GM21423 (cell line): Measurements from ENCODE around the gene PITPNB.

Source experiments
- ATAC-seq: cut with Tn5 transposase; IDR thresholded peaks from one replicate; pipeline ENCODE4 v1.9.1; 2021; ENCODE audit warnings: mild to moderate bottlenecking, moderate library complexity; ENCODE audit not compliant: unreplicated experiment

Gene PITPNB

GRCh38 chr22:27881421-27881820, 37.6 kb downstream of the PITPNB start:
- no peak for ATAC-seq

- no peak for ATAC-seq
These were observed 38.2 kb downstream of the PITPNB start for GRCh38 chr22:27880778-27881394.

DNA sequence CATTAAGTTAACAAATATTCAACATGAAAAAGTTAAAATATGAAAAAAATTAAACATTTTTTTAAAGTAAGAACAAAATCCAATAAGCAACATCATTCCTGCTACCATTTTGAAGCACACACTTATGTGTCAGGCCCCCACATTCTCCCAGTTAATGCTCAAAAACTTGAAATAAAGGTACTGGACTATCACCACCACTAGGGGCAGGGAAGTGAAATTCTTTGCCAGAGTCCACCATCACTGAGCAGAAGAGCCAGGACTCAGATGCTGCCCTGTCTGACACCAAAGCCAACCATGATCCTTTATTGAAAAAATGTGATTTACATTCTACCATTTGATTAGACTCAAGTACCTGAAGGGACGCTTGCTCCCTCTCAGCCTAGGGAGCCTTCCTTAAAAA, 39.1 kb downstream of the PITPNB start:
- no peak for ATAC-seq

DNA sequence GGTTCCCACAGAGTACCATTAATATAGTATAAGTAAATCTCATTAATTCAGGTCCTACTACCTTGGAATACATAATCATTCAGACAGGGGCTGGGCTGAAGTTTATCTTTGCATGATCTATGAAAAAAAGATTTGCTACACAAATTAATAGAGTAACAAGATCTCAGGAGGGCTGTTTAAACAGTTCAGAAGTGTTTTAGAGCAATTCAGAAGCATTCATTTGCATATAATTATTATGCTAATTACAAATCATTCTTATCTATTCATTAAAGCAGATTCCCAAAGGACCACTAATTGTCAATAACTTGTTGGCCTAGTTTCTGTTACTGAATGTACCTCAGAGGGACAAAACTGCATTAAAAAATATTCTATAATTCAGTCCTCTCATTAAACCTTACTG, 40.5 kb downstream of the PITPNB start:
- ATAC-seq, result no peak

DNA sequence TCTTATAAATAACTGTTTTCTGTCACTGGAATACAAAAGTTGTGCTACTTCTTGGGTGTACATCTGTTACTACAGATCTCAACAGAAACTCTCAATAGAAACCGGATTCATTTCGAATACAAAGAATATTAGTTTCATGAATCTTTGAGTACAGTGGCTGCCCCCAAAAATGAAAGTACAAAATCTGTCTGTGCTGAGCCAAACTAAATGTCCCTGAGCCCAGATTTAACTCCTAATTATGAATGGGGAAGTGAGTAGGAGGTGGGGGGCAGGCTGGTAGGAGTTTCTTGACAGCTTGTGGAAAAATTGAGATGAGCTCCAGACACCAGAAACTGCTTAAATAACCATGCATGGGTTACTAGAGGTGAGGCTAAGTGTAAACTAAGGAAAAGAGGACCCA, 41.6 kb downstream of the PITPNB start:
- no peak for ATAC-seq

DNA sequence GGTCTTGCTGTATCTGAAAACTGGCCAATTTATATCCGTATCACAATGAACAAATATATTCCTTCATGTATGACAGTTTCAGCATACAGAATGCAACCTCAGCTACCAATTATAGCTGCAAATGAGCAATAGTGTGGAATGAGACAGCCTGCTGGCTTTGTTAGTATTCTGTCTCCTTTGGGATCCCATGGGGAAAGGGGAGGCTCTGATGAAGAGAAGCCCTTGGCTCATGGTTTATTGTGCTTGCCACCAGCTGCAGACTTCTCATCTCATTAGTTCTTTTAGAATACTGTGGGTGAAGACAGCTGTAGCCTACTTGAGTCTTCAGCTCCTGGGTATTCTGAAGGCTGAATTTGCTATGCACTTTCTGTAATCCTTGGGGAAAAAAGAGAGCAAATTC, 42.4 kb downstream of the PITPNB start:
- ATAC-seq, result no peak

DNA sequence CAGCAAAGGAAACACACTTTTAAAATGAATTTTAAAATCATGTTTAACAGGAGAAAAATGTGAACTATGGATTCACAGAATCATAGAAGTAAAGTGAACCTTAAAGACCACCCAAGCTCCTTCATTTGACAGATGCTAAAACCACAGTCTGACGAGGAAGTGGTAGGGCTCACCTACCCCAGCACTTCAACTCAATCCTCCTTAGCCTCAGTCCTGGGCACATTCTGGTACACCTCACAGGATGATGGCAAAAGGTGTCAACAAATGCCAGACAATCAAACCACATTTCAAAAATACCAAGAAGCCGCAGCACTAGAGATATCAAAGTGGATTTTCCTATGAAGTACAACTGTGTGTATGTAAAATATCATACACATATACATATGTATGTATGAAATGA, 43.1 kb downstream of the PITPNB start:
- no peak for ATAC-seq

GRCh38 chr22:27874764-27875163, 44.3 kb downstream of the PITPNB start:
- no peak for ATAC-seq

- ATAC-seq, result no peak
These were observed 44.9 kb downstream of the PITPNB start for GRCh38 chr22:27874185-27874584.

DNA sequence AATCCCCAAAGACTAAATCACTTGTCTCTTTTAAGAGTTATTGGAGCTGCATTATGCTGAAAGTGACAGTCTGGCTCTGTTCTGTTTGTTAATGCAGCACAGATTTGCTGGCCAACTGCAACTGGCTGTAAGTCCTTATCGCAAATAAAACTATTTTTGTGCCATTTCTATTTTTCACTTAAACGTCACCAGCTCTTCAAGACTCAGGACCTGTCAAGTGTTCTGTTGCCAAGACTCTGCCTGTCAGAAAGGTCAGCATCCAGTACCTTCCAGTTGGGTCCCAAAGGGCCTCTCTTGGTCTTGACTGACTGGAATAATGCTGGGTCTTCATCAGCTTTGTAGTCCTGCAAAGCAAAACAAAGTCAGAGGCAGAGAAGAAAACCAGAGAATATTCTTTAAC, 45.6 kb downstream of the PITPNB start:
- ATAC-seq, result no peak

GRCh38 chr22:27872488-27872887, 46.6 kb downstream of the PITPNB start:
- ATAC-seq, result no peak

DNA sequence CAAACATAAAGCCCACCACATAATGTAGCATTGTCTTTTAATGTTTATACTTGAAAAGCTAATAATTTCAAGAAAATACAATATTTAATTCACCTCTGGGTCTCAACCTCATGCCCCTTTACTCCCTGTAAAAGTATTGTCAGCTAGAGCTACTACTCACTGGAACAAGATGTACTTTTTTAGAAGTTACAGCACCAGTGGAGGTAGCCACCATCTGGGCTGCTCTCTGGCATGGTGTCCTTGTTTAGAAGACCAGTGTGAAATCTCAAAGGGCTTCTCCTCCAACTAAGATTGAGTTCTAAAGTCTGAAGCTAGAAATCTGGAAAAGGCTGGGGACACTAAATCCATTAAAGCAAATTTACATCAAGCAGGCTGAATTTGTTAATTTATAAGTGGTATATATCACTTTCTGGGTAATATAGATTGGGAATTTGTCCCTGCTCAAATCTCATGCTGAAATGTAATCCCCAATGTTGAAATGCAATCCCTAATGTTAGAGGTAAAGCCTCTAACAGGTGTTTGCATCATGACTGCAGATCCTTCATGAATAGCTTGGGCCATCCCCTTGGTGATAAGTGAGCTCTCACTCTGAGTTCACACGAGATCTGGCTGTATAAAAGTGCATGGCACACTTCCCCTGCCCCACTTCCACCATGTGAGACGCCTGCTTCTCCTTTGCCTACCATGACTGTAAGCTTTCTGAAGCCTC, 47.6 kb downstream of the PITPNB start:
- no peak for ATAC-seq

DNA sequence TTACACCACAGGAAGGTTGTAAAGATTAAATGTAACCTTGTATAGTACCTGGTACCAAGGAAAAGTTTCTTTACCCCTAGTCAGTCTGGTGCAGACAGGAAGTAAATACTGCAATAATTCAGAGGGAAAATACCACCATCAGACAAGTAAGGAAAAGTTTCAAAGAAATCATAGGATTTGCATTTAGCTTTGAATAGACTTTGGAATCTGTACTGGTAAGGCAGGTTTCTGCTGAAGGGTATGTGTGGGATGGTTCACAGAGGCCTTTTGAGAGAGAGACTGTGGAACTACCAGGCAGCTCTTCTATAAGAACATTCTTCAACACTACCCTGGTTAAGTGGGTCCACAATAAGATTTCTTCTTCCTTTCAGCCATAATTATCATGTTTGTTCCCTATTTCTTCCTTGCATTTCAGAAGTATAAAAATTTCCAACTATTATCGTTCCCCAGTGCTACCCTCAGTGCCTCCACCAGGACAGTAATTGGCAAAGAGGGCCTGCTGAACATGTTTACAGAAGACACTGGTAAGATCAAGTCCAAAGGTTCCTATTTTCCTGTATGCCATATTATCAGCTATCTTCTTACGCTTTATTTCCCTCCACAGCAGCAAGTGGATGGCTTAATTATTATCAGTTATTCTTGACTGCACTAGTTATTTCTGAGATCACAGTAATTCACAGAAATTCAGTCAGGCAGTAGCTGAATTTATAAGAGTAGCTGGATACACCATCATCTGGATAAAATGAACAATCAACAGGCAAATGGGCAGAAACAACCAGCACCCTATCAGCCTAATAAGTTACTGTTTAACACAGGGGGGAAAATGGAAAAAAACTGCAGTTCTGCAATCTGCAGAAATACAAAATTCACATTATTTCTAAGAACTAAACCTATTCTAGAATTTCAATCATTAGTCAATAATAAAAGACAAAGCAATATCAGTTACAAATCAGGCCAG, 48.5 kb downstream of the PITPNB start:
- ATAC-seq, result no peak

DNA sequence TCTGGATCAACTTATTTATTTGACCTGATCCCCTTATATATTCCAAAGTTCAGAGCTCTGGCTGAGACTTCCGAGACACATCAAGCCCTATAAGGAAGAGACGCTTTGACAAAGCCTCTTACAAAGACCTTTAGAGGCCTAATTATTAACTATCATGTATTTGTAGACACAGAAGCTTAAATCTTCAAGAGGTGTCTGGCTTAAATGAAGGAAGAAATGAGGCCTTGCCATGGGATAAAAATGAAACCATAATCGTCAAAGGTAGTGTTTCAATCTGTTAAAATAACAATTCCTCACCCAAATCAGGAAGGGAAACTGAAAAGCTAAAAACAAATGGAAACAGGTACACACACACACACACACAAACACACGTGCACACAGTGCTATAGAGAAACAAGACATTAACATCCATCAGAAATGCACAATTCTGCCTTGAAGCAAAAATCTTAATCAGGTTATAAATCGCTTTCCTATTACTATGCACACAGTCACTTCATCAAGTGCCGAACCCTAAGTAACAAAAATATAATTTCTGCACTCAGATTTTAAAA, 50.2 kb downstream of the PITPNB start:
- ATAC-seq, result no peak

- no peak for ATAC-seq
These were observed 50.9 kb downstream of the PITPNB start for GRCh38 chr22:27867953-27868731.

DNA sequence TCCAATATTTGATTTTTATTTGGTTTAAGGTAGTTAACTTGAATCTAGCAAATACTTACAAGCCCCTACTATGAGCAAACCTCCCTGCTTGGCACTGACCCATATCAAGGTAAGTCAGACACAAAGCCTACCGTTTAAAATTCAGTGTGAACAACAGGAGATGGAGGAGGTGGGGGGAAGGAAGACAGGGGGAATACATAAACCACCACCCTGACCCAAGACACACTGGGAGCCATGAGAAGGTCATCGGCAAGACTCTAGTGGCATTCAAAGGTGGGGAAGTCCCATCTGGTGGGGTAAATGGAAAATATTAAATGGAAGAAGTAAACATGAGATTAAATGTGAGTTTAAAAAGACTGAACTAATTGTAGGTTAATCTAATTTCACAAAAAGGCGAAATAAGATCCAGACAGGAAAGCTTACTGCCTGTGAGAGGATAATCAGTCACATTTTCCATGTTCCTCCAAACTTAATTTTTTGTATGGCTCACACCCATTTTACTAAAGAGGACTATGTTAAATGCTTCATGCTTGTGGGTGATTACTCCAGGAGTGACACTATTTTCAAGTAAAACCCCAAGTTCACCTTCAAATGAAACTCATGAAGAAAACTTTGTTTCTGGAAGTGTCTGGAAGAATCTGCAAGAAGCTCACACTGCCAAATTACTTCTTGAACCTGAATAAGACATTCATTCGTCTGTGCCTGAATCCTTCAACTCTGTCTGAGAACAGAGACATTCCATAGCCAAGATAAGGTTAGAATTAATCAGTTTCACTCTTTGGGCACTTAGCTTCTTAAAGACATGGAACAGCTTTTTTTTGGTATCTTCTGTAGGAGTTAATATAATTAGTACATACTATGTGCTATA, 51.7 kb downstream of the PITPNB start:
- ATAC-seq, result no peak

GRCh38 chr22:27866135-27867084, 52.6 kb downstream of the PITPNB start:
- no peak for ATAC-seq

GRCh38 chr22:27865496-27865895, 53.6 kb downstream of the PITPNB start:
- no peak for ATAC-seq

GRCh38 chr22:27863556-27863955, 55.5 kb downstream of the PITPNB start:
- no peak for ATAC-seq
